Endothelial cell of umbilical vein (primary cell): ENCODE results near the gene LRRC28.

Source experiments
- GATA2 ChIP-seq: IDR thresholded peaks from 2 replicates; pipeline ENCODE4 v1.7.0; 2011; ENCODE audit warnings: low read depth, mild to moderate bottlenecking, moderate library complexity, mixed read lengths, low read length; ENCODE audit not compliant: insufficient read length, insufficient read depth
- POLR2A ChIP-seq: IDR thresholded peaks from 2 replicates; pipeline ENCODE4 v1.6.1; 2012; ENCODE audit warnings: low read depth, mild to moderate bottlenecking, control low read depth, low read length
- TF ChIP-seq, protein P1 (sequence below), 2 donors: IDR thresholded peaks; 1 replicate in 1 of 2; 2 replicates in 1 of 2; pipeline ENCODE4 v1.5.1; 2011; ENCODE audit warnings: low read length in 2 of 2, mild to moderate bottlenecking in 2 of 2, moderate library complexity in 2 of 2, control low read depth in 1 of 2, inconsistent platforms in 1 of 2, low read depth in 1 of 2; ENCODE audit not compliant: insufficient read depth in 1 of 2; ENCODE audit errors: extremely low read depth in 1 of 2

DNA sequence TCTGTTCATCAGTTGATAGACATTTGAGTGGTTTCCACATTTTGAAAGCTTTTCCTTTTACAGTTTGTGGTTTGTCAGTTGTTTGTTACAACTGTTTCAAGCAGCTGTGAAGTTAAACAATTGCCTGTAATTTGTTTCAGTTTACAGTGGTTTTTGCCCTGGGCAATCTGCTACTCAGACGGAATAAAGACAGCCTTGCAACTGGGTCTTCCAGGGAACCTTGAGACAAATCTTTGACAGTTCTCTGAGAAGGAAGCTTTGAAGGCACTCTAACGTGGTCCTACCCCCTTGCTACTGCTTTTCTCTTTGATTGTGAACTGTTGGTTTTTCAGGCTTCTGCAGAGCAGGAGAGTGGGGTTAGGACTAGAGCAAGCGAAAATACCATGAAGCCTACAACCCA is 28.0 kb downstream of the LRRC28 start:
- TF ChIP-seq GATA2, result no peak
- TF ChIP-seq, protein P1, sequence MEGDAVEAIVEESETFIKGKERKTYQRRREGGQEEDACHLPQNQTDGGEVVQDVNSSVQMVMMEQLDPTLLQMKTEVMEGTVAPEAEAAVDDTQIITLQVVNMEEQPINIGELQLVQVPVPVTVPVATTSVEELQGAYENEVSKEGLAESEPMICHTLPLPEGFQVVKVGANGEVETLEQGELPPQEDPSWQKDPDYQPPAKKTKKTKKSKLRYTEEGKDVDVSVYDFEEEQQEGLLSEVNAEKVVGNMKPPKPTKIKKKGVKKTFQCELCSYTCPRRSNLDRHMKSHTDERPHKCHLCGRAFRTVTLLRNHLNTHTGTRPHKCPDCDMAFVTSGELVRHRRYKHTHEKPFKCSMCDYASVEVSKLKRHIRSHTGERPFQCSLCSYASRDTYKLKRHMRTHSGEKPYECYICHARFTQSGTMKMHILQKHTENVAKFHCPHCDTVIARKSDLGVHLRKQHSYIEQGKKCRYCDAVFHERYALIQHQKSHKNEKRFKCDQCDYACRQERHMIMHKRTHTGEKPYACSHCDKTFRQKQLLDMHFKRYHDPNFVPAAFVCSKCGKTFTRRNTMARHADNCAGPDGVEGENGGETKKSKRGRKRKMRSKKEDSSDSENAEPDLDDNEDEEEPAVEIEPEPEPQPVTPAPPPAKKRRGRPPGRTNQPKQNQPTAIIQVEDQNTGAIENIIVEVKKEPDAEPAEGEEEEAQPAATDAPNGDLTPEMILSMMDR (IDR thresholded peaks at IDR 0.05; ENCODE audit: extremely low read depth in 1 of 2, insufficient read depth in 1 of 2, low read depth in 1 of 2, low read length in 2 of 2), result no peak
- TF ChIP-seq POLR2A, result no peak
